NCI-H1105 treated with DMSO at 0.1 percent for 48 hours (cell line): ENCODE measurements around the gene TMEM51.

Source experiments
- DNase-seq: peaks from one replicate; lab custom pipeline; 2025; lab: John Stamatoyannopoulos, UW

TMEM51 gene

DNA sequence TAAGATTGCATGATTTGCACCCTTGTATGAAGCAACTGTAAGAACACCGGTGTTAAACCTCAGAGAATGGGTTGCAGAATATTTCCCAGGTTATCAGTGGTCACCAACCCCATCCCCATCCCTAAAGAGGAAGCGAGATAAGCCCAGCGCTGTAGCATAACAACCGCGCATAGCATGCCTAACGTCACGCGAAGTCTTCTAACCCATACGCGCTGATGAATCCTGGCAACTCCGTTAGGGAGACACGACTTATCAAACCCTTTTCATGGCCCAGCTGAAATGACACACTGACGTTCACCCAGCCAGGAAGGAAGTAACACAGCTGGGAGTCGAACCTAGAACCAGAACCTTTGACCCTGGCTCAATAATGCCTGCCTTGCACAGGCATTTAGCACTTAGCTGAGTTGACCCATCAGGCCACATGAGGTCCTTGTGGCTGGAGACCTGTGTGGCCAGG, 24.2 kb downstream of the TMEM51 start:
- DNase-seq: no peak

DNA sequence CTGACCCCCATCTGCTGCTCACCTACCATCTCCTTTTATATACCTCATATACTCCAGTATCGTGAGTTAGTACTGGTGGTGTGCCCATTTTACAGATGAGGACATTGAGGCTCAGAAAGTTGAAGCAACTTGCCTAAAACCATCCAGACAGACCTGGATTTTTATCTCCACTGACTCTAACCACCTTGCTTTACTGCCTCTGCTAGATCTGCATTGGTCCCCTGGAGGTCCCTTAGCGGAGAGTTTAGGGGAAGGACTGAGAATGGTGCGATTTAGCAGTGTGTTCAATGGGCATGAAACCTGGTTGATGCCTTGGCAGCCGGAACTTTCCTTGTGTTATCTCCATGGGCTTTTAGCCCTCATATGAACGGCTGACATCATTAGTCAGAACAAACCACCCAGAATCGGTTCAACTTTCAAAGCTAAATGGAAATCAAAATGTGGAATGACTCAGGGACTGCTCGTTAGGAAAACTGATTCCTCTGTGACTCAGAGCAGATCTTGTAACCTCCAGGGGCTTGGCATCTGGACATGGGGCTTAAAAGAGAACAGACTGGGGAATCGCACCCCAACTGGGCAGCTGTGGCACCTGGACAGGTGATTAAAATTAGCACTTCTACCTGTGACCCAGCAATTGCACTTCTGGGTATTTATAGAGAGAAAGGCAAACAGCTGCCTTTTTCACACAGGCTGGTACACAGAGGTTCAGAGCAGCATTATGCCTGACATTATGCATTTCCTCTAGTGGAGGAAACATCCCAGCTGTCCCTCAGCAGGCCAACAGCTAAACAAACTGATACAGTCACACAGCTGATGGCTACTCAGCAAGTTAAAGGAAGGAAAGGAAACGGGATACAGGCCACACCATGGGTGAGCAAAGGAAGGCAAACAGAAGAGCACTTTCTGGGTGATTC, 25.3 kb downstream of the TMEM51 start:
- peak; percentile 21 for DNase-seq

DNA sequence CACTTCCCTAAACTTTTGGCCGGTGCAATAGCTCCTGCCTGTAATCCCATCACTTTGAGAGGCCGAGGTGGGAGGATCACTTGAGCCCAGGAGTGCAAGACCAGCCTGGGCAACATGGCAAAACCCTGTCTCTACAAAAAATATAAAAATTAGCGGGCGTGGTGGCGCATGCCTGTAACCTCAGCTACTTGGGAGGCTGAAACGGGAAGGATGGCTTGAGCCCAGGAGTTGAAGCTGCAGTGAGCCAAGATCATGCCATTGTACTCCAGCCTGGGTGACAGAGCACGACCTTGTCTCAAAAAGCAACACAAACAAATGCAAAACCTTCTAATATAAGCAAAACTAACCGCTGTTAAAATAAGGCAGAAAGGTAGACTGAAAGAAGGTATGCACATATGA, 25.9 kb downstream of the TMEM51 start:
- no peak for DNase-seq

DNA sequence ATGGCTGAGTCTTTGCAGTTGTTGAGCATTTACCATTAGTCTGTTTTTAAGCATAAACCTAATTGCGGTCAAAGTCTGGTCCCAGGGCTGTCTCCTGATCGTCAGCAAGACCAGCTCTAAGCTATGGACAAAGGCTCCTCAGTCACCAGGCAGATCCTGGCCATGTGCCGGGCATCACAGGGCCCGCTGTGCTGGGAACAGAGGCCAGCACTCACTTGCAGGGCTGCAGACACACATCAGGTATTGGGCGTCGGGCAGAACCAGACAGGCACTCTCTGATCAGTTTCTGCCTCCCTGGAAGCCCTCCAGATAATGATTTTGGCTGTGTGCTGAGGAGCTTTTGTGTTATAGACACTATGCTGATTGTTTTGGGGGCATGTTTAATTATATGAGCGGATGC, 26.6 kb downstream of the TMEM51 start:
- DNase-seq: peak; percentile 73

DNA sequence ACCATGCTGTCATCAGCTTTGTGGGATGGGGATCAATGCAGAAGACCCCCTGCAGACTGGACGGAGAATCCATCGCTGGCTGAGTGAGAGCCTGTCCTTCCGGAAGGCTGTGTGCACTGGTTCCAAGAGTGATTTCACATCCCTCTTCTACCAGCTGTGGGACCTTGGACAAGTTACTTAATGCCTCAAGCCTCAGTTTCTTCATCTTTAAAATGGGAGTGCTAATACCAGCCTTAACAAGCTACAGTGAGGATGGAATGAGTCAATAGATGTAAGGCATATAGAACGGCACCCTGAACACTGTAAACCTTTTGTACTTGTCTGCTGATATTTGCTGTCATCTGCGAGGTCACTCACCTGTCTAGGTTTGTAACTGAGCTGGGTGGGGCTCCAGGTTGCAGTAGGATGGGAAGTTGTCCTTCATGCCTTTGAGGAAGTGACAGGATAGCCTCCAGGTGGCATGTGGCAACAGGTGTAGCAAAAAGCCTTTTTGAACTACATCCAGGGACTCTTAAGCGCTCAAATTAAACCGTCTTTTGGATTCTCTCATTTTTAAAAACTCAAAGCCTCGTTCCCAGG, 27.5 kb downstream of the TMEM51 start:
- peak; percentile 78 for DNase-seq

DNA sequence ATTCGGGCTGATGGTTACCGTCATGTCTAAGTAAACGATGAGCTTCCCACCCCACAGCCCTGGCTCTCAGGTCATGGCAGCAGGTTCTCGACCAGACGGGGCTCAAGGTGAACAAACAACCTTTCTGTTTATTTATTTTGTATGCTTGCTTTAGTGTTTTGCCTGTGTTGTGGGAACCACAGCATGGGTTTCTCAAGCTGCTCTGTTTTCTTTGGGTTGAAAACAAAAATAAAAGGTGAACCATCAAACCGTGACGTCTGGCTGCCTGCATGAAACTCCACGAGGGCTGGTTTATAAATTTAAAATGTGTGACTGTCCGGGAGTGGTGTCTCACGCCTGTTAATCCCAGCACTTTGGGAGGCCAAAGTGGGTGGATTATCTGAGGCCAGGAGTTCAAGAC, 28.0 kb downstream of the TMEM51 start:
- no peak for DNase-seq

DNA sequence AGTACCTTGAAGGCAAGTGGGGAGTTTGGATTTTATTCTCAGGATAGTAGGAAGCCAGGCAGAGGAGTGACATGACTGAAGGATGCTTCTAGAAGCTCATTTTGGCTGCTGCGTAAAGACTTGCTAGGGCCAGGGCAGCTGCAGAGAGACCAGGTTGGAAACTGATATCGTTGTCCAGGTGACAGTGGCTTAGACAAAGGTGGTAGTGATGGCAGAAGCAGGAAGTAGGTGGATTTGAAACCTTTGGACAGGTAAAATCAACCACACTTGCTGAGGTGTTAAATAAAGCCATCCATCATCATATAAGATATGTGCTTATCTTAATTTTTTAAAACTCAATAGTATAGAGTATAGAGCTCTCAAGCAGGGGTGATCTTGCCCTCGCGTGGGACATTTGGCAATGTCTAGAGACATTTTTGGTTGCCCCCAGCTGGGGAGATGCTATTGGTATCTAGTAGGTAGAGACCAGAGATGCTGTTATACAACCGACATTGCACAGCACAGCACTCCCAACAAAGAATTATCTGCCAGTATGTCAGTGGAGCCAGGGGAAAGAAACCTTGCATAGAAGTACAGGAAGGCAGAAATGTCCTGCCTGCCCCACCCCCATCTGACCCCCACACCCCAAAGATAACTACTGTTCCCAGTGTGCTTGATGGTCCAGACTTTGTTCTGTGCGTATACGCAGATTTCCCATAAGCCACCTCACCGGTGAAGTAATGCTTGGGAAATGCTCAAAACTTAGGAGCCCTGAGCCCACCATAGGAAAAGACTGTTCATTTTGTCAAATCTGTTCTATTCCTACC, 31.1 kb downstream of the TMEM51 start:
- DNase-seq: no peak

DNA sequence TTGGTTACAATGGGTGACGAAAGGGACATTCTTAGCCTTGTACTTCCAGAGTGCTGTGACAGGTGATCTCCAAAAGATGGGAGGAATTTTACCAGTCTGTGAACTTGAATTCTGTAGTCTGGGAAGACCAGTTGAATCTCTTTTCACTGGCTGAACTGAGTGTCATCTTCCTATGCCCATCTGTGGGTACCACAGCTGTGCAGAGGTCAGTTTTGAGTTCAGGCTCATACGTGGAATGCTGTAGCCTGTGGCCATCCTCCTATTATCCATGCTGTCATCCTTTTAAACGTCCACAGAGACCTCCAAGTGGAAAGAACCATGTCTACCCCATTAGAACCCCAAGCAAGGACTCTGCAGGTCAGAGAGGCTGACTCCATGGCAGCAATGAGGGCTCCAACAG, 32.1 kb downstream of the TMEM51 start:
- DNase-seq: no peak

DNA sequence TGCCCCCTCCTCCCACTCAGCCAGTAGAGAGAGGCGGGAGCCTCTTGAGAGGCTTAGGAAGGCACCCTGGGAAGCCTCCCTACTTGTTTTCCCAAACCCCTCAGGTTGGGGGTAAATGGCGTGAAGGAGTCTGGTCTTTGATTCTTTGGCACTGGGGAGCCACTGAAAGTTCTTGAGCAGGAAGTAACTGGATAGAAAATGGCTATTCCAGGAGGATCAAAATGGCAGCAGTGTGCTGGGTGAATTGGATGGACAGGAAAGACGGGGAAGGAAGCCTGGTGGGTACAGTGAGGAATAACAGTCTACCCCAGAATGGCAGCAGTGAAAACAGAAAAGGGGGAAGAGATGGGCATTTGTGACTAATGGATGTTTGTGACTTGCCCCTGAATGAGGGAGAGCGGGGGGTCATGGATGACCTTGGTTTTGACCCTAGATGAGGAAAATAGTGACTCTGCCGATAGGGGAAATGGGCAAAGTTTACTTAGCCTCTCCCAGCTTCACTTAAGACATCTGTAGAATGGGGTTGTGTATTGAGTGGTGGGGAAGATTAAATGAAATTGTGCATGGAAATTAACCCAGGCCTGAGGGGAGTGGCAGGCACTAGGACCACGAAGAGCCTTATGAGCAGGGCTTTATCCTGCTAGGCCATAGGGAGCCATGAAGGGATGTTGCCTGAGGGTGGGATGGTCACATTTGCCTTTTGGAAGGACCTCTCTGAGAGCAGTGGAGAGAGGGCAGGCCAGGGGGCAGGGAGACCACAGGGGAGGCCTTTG, 32.7 kb downstream of the TMEM51 start:
- DNase-seq: no peak

DNA sequence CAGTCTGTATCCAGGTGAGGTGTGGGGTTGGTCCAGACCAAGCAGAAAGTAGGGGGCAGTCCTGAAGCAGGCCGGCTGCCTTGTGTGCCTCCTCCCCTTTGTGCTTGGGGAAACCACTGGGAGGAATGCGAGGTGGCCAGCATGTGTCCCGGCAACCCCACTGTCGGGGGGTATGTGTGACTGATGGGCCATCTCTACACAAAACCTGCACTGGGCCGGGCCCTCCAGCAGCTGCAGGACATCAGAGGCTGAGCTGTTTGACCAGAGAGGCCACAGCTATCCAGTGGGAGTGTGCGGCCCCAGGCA, 33.3 kb downstream of the TMEM51 start:
- no peak for DNase-seq

DNA sequence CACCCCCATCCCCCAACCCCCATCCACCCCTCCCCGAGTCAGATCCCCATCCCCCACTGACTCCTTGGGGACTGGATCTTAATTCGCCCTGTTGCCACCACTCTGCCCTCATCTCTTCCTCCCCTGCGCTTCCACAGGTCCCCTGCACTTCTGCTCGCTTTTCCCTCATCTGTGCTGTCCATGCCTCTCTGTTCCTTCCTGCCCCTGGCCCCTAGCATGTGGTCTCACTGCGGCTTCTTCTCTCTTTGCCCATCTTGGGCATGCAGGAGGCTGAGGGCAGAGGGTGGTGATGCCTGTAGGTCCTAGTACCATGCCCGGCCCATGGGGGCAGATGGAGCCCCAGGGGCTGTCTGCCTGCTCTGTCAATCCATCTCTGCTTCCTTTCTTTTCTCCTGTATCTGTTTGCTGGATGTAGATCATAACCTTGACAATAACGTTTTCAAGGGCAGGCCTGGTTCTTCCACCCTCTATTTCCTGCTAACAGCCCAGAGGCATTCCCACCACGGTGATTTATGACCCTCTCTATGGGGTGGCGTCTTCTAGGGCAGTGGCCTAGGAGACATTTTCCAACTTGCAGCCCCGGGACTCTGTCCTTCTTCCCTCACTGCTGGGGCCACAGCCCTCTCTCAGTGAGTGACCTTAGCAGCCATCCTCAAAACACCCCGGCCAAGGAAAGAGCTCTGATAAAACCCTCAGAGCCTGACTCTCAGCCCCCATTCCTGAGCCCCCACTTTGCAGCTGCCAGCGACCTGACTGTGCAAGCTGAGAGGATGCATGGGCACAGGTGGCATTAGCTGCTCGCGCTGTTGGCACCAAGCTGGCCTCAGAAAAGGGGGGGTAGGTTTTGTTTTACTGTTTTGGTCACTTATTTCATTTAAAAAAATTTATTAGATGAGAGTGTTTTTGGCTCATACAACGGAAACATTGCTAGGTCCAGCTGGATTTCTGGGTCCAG, 33.9 kb downstream of the TMEM51 start:
- no peak for DNase-seq

DNA sequence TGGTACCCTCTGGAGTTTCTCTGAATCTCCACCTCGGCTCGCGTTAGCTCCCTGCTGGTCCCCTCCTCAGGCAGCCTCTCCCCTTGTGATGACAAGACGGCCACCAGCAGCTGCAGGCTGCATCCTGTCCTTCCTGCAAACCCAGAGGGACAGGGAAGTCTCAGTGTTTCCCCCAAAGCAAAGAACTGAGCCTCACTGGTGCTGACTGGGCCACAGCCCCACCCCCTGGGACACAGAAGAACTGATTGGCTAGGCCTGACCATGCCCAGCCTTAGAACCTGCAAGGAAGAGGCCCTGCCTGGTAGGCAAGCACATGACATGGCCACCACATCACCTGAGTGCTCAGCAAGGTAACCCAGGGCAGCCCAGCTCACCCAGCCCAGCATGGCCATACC, 34.6 kb downstream of the TMEM51 start:
- no peak for DNase-seq

DNA sequence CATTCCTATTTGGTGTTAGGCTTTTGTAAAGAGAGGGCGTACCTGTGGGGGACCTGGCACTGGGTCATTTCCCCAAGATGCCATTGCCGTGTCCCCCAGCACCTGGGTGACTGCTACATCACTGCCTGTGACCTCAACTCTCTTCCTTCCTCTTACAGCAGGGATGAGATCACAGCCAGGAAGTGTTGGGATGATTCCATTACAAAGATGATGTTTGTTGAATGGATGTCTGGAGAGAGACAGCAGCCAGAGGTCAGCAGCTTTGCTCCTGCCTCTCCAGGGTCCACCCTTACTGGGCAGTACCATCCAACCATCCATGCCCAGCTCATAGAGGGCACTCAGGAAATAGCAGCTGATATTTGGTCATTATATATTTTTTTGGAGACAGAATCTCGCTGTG, 35.1 kb downstream of the TMEM51 start:
- DNase-seq: no peak

DNA sequence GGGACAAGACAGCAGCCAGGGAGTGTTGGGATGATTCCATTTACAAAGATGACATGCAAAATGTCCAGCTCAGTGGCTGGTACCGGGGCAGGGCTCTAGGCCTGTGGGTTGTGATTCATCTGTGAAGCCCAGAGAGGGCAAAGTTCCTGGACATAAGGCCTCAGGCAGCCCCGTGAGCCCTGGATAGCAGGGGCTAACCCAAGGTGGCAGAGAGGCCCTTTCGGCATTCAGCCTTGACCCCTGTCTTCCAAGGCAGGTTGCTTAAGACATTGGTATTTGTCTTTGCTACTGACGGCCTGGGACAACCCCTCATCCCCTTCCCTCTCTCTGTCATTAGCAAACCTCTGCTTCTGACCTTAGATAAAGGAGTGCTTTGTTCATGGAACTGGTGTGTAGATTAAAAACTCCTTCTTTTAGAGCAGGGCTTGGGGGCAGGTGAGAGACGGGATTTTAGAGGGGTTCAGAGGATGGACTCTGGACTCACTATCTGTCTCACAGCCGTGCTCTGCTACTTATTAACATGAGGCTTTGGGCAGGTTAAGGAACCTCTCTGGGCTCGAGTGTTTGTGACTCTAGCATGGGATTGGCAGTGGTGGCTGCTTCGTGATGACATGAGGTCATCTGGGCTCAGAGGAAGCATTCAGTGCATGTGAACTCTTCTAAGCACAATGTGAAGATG, 36.3 kb downstream of the TMEM51 start:
- DNase-seq: no peak

DNA sequence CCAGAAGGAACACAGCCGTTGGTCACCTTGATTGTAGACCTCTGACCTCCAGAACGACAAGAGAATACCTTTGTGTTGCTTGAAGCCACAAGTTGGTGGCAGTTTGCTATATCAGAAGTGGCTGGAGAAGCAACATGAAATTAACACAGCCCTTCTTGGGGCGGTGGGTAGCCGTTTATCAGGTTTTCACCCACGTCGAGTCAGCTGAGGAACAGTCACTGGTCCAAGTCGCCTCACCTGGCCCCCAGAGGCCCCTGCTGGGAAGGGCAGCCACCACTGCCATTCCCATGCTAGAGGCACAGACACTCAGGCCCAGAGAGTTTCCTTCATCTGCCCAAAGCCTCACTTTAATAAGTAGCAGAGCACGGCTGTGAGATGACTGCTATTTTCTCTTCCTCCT, 37.7 kb downstream of the TMEM51 start:
- no peak for DNase-seq

DNA sequence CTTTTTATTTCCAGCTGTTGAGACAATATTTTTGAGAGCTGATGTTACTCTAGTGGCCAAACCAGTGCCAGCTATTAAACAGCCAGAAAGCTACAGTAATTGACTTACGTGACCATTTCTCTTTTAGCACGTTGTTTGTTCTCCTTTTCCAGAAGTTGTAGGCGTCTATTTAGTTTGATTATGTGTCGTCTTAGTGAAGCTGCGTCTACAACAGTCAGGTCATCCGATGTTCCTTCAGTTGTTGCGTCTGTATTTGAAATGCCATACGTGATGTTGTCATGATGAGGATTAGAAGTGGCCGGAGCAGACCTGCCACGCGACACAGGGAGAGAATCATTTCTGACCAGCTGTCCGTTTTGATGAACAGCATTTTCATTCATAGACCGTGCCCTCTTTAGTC, 38.2 kb downstream of the TMEM51 start:
- no peak for DNase-seq

DNA sequence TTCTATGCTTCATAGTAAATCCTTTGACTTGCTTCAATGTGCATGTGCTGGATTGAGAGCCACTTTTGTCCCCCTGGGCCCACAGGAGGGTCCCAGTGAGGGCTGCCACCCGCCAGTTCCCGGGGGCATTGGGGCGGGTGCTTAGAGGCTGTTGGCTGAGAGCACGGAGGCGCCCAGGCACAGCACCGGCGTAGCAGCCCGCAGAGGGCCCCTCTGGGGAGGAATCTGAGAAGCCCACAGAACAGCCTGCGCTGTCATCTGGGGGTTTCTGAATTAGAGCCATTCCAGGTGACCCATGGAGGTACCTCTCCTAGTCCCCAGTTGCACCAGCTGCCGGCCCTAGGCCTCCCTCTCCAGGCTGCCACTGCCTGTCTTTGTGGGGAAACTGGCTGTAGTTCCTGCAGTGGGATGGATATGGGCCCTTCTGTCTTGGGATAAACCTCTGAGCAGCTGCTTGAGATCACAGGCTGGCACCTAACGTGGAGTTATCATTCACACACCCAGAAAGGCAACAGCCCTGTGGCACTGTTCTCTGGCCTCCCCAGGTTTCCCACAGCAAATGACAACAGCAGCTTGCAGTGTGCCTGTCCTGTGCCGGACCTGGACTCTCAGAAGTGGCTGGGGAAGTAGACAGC, 39.5 kb downstream of the TMEM51 start:
- DNase-seq: no peak

DNA sequence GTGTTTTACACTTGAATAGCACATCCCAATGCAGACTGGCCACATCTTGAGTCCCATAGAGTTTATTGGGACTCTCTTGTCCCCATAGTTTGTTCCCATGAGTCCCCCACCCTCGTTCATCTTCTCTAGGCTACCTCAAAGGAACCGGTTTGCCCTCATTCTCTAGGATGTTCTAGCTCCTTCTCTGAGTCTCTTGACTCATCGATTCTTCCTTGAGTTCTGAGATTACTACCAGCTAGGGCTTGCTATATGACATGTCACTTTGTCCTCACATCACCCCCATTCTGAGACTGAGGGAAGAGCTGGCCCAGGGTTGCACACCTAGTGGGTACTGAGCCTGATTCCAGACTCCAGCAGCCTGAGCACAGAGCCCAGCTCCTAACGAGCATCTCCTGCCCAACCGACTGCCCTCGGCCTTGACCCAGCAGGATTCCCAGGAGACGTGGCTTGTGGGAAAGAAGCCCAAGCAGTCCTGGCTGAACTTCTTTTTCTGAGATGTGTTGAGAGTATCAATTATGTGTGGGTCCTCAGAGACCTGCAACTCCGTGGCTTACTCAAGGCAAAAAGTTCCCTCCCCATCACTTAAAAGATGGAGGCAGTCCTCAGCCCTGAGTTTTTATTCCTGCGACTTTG, 42.0 kb downstream of the TMEM51 start:
- no peak for DNase-seq

DNA sequence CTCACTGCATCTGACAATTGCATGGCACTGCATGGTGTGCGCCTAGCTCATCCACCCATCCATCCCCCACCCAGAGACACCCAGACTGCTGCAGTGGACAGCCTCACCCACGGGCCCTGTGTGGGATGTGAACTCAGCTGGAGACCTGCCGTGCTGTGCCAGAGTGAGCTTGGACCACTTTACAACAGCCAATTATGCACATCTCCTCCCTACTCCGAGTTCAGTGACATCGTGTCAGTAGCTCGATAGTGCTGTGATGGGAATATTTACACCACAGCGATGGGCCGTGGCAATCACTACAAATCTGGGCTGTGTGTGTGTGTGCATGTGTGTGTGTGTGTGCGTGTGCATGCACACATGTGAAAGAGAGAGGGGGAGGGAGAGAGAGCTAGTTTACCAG, 42.5 kb downstream of the TMEM51 start:
- DNase-seq: no peak
